Measurements from ENCODE around the gene ALX1.

Gene ALX1

GRCh38 chr12:85280984-85281630 lies 1.1 kb downstream of the ALX1 start:
- no peak overlapping the region for H3K4me2 ChIP-seq (ENCODE audit: low read length)
- H3K4me3 ChIP-seq (ENCODE audit: low read length), result no peak overlapping the region
- no peaks in the 10 kb centered on the region for H3K27me3 ChIP-seq (ENCODE audit: low read depth, low read length)
- H3K4me1 ChIP-seq (ENCODE audit: low read length), result no peaks in the 10 kb centered on the region
- TF ChIP-seq EZH2phosphoT487 (IDR thresholded peaks at IDR 0.05; ENCODE audit: low read depth) (no peak), CTCF (IDR thresholded peaks at IDR 0.05; ENCODE audit: low read depth, low read length) (no peak)
- no peak overlapping the region for H3K9ac ChIP-seq (ENCODE audit: low read length)
- no peaks in the 10 kb centered on the region for H3K9me3 ChIP-seq (ENCODE audit: insufficient read depth, low read length)
- no peaks in the 10 kb centered on the region for H3K79me2 ChIP-seq (ENCODE audit: low read length)
- H4K20me1 ChIP-seq (ENCODE audit: insufficient read depth, low read length), result no peaks in the 10 kb centered on the region
- no peak overlapping the region for H2AFZ ChIP-seq (ENCODE audit: low read depth, low read length)
- H3K27ac ChIP-seq (ENCODE audit: low read length), result no peak overlapping the region
- H3K36me3 ChIP-seq (replicated peaks; ENCODE audit: low read depth, low read length), result no peaks in the 10 kb centered on the region

- no peak overlapping the region for H3K27ac ChIP-seq (ENCODE audit: low read length)
- no peak overlapping the region for H3K4me3 ChIP-seq (ENCODE audit: low read length)
- no peaks in the 10 kb centered on the region for H4K20me1 ChIP-seq (ENCODE audit: insufficient read depth, low read length)
- no peaks in the 10 kb centered on the region for H3K36me3 ChIP-seq (replicated peaks; ENCODE audit: low read depth, low read length)
- TF ChIP-seq CTCF (IDR thresholded peaks at IDR 0.05; ENCODE audit: low read depth, low read length) (no peak), EZH2phosphoT487 (IDR thresholded peaks at IDR 0.05; ENCODE audit: low read depth) (no peak)
- no peak overlapping the region for H3K4me2 ChIP-seq (ENCODE audit: low read length)
- H3K9me3 ChIP-seq (ENCODE audit: insufficient read depth, low read length), result no peaks in the 10 kb centered on the region
- H2AFZ ChIP-seq (ENCODE audit: low read depth, low read length), result no peak overlapping the region
- H3K27me3 ChIP-seq (ENCODE audit: low read depth, low read length), result no peaks in the 10 kb centered on the region
- H3K4me1 ChIP-seq (ENCODE audit: low read length), result no peaks in the 10 kb centered on the region
- H3K79me2 ChIP-seq (ENCODE audit: low read length), result no peaks in the 10 kb centered on the region
- no peak overlapping the region for H3K9ac ChIP-seq (ENCODE audit: low read length)
Measured at GRCh38 chr12:85281636-85282312, 1.8 kb downstream of the ALX1 start.

GRCh38 chr12:85283560-85283959 lies 3.5 kb downstream of the ALX1 start:
- Histone ChIP-seq H2AFZ (ENCODE audit: low read depth, low read length) (no peak overlapping the region), H3K9me3 (ENCODE audit: insufficient read depth, low read length) (no peaks in the 10 kb centered on the region), H3K27ac (ENCODE audit: low read length) (no peak overlapping the region), H3K4me1 (ENCODE audit: low read length) (no peaks in the 10 kb centered on the region), H3K79me2 (ENCODE audit: low read length) (no peaks in the 10 kb centered on the region), H3K4me3 (ENCODE audit: low read length) (no peak overlapping the region), H4K20me1 (ENCODE audit: insufficient read depth, low read length) (no peaks in the 10 kb centered on the region), H3K27me3 (ENCODE audit: low read depth, low read length) (no peaks in the 10 kb centered on the region), H3K4me2 (ENCODE audit: low read length) (no peak overlapping the region), H3K9ac (ENCODE audit: low read length) (no peak overlapping the region), H3K36me3 (replicated peaks; ENCODE audit: low read depth, low read length) (no peaks in the 10 kb centered on the region)
- TF ChIP-seq CTCF (IDR thresholded peaks at IDR 0.05; ENCODE audit: low read depth, low read length) (no peak), EZH2phosphoT487 (IDR thresholded peaks at IDR 0.05; ENCODE audit: low read depth) (no peak)

GRCh38 chr12:85296362-85296761 lies 16.3 kb downstream of the ALX1 start:
- Histone ChIP-seq H3K27ac (ENCODE audit: low read length) (no peak overlapping the region), H3K27me3 (ENCODE audit: low read depth, low read length) (no peaks in the 10 kb centered on the region), H2AFZ (ENCODE audit: low read depth, low read length) (no peak overlapping the region), H3K9me3 (ENCODE audit: insufficient read depth, low read length) (no peaks in the 10 kb centered on the region), H3K4me3 (ENCODE audit: low read length) (no peak overlapping the region), H4K20me1 (ENCODE audit: insufficient read depth, low read length) (no peaks in the 10 kb centered on the region), H3K4me1 (ENCODE audit: low read length) (no peaks in the 10 kb centered on the region), H3K9ac (ENCODE audit: low read length) (no peak overlapping the region), H3K36me3 (replicated peaks; ENCODE audit: low read depth, low read length) (no peaks in the 10 kb centered on the region), H3K79me2 (ENCODE audit: low read length) (no peaks in the 10 kb centered on the region), H3K4me2 (ENCODE audit: low read length) (no peak overlapping the region)
- TF ChIP-seq CTCF (IDR thresholded peaks at IDR 0.05; ENCODE audit: low read depth, low read length) (no peak), EZH2phosphoT487 (IDR thresholded peaks at IDR 0.05; ENCODE audit: low read depth) (no peak)

Data from OCI-LY3 (cell line).